ENCODE data around the gene PTGDR. TPM values are rescaled to one million over a fixed set of nuclear protein-coding genes. Genes with fewer than 3 reads are reported as not detected.

Gene PTGDR
- total and polyA plus RNA-seq, 12 donors: 0.06 to 3.5 (median 0.47) TPM; not detected in 2

DNA sequence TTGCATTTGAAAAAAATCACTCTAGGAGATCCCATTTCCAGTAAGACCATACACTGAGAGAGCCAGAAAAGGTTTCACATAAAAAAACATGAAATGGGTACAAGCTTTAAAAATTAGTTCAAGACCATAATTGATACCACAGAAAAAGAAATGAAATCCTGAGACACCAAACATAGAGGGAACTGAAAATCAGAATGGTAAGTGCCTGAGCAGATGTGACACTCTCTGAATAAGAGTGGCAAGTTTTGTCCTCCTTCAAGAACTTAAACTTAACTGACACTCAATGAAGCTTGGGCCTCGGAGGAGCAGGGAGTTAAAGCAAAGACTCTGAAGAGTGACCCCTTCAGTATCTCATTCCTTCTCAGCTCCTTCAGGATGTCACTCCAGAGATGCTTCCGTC, 23.2 kb upstream of the PTGDR start:
- H3K27ac ChIP-seq: no peak overlapping the region
- 60 to 77% (median 71%) methylated on average over 2 of the region's 2 CpGs for WGBS, 4 donors
- no peaks in the 10 kb centered on the region for H3K4me1 ChIP-seq (replicated peaks in 1 of 2)
- no peak for DNase-seq
- H3K9me3 ChIP-seq (replicated peaks in 1 of 3): no peaks in the 10 kb centered on the region
- H3K4me3 ChIP-seq: no peak overlapping the region
- no peaks in the 10 kb centered on the region for H3K27me3 ChIP-seq
- H3K36me3 ChIP-seq (replicated peaks in 1 of 2): no peaks in the 10 kb centered on the region
- TF ChIP-seq POLR2A (IDR thresholded peaks at IDR 0.05) (no peak), CTCF (IDR thresholded peaks at IDR 0.05) (no peak)
- intact Hi-C loops (cut with DNase I): no loop called here

- Histone ChIP-seq H3K36me3 (replicated peaks in 1 of 2) (no peaks in the 10 kb centered on the region), H3K9me3 (replicated peaks in 1 of 3) (no peaks in the 10 kb centered on the region), H3K27ac (no peak overlapping the region), H3K27me3 (no peaks in the 10 kb centered on the region), H3K4me1 (replicated peaks in 1 of 2) (no peaks in the 10 kb centered on the region), H3K4me3 (no peak overlapping the region)
- no peak for DNase-seq
- TF ChIP-seq CTCF (IDR thresholded peaks at IDR 0.05): no peak
- TF ChIP-seq POLR2A (IDR thresholded peaks at IDR 0.05): no peak
- intact Hi-C loops (cut with DNase I): no loop called here
- 75 to 86% (median 77%) methylated on average over 3 of the region's 3 CpGs for WGBS, 4 donors
These were observed 22.5 kb upstream of the PTGDR start for GRCh38 chr14:52244997-52245396.

GRCh38 chr14:52248057-52248456, 19.4 kb upstream of the PTGDR start:
- 46 to 83% (median 68%) methylated on average over 2 of the region's 2 CpGs for WGBS, 4 donors
- intact Hi-C loops (cut with DNase I): no loop called here
- H3K4me3 ChIP-seq: no peak overlapping the region
- H3K36me3 ChIP-seq (replicated peaks in 1 of 2): no peaks in the 10 kb centered on the region
- H3K27me3 ChIP-seq: no peaks in the 10 kb centered on the region
- H3K27ac ChIP-seq: no peak overlapping the region
- H3K4me1 ChIP-seq (replicated peaks in 1 of 2): no peaks in the 10 kb centered on the region
- no peak for TF ChIP-seq CTCF (IDR thresholded peaks at IDR 0.05)
- TF ChIP-seq POLR2A (IDR thresholded peaks at IDR 0.05): no peak
- no peak for DNase-seq
- H3K9me3 ChIP-seq (replicated peaks in 1 of 3): no peaks in the 10 kb centered on the region

GRCh38 chr14:52251724-52252123, 15.8 kb upstream of the PTGDR start:
- H3K36me3 ChIP-seq (replicated peaks in 1 of 2): no peaks in the 10 kb centered on the region
- intact Hi-C loops (cut with DNase I): no loop called here
- no peaks in the 10 kb centered on the region for H3K9me3 ChIP-seq (replicated peaks in 1 of 3)
- WGBS, 4 donors: 64 to 84% (median 76%) methylated on average over 1 of the region's 1 CpG
- H3K27me3 ChIP-seq: no peaks in the 10 kb centered on the region
- H3K4me3 ChIP-seq: no peak overlapping the region
- no peak for DNase-seq
- TF ChIP-seq POLR2A (IDR thresholded peaks at IDR 0.05) (no peak), CTCF (IDR thresholded peaks at IDR 0.05) (no peak)
- no peaks in the 10 kb centered on the region for H3K4me1 ChIP-seq (replicated peaks in 1 of 2)
- no peak overlapping the region for H3K27ac ChIP-seq
